A673 (cell line): ENCODE data around the gene ETAA1. TPM values are rescaled to one million over a fixed set of nuclear protein-coding genes. Genes with fewer than 3 reads are reported as not detected.
A peak's percentile ranks its signal among the peaks of the same experiment; 100 is the strongest.

Experiments
- BruUV-seq: library from RNA; stranded (reverse); fragments of 400-500 nt; replicated peaks from 2 replicates; lab custom pipeline; 2021; lab: Mats Ljungman, UMichigan
- CTCF ChIA-PET: fragments of 300-600 bp; sonication (Branson Sonifier 250); formaldehyde crosslinking; loops from one replicate; lab custom pipeline; 2022; ENCODE audit warnings: antibody characterized with exemption; lab: Charles Lee
- POLR2A ChIA-PET: fragments of 300-600 bp; sonication (Branson Sonifier 250); formaldehyde crosslinking; loops from one replicate; lab custom pipeline; 2022; ENCODE audit warnings: antibody characterized with exemption; ENCODE audit not compliant: low non-redundant PET; lab: Charles Lee
- DNase-seq: peaks from one replicate; pipeline ENCODE4 v3.0.0-alpha.2; 2015; ENCODE audit warnings: low spot score
- H3K27ac ChIP-seq: fragments of 200-600 bp; sonication (generic); 2 replicates; pipeline ENCODE4 v1.5.1; 2016; ENCODE audit warnings: mixed run types, low read depth, mild to moderate bottlenecking, mixed read lengths, antibody characterized with exemption, low read length; ENCODE audit not compliant: poor library complexity, severe bottlenecking
- H3K27me3 ChIP-seq: fragments of 200-600 bp; sonication (generic); replicated peaks from 2 replicates; pipeline ENCODE4 v1.6.1; 2017; ENCODE audit warnings: mixed run types, low read depth, mild to moderate bottlenecking, mixed read lengths, antibody characterized with exemption, low read length; ENCODE audit not compliant: insufficient read depth, poor library complexity
- H3K36me3 ChIP-seq: fragments of 200-600 bp; sonication (generic); 2 replicates; pipeline ENCODE4 v1.6.1; 2016; ENCODE audit warnings: mixed run types, mild to moderate bottlenecking, mixed read lengths, antibody characterized with exemption, low read length; ENCODE audit not compliant: insufficient read depth, poor library complexity, severe bottlenecking
- H3K4me1 ChIP-seq: fragments of 200-600 bp; sonication (generic); 2 replicates; pipeline ENCODE4 v1.6.1; 2017; ENCODE audit warnings: mixed run types, mild to moderate bottlenecking, mixed read lengths, antibody characterized with exemption, low read length; ENCODE audit not compliant: insufficient read depth, poor library complexity, severe bottlenecking
- H3K4me3 ChIP-seq: fragments of 200-600 bp; sonication (generic); 2 replicates; pipeline ENCODE4 v1.5.1; 2016; ENCODE audit warnings: low read depth, mixed run types, mild to moderate bottlenecking, mixed read lengths, low read length; ENCODE audit not compliant: poor library complexity, severe bottlenecking
- H3K9me3 ChIP-seq: fragments of 200-600 bp; sonication (generic); 2 replicates; pipeline ENCODE4 v1.6.1; 2016; ENCODE audit warnings: mixed run types, low read depth, mild to moderate bottlenecking, mixed read lengths, antibody characterized with exemption, low read length; ENCODE audit not compliant: poor library complexity, severe bottlenecking
- EZH2 ChIP-seq: fragments of 200-600 bp; sonication (generic); IDR thresholded peaks from 2 replicates; pipeline ENCODE4 v1.6.1; 2017; ENCODE audit warnings: borderline replicate concordance, low read depth, mild to moderate bottlenecking, mixed read lengths, antibody characterized with exemption, low read length; ENCODE audit not compliant: poor library complexity, severe bottlenecking
- intact Hi-C: fragments of 100-400 bp; cut with micrococcal nuclease; formaldehyde crosslinking; loops from one replicate; pipeline ENCODE4 v1.10.0; 2022; ENCODE audit not compliant: unreplicated experiment
- total RNA-seq: library from RNA; stranded (reverse); gene quantifications from 2 replicates; pipeline ENCODE4 v1.2.3, GENCODE V29; 2021
- TF ChIP-seq, protein P1 (sequence below): fragments of 300-800, 200-600 bp; sonication (generic); conservative IDR thresholded peaks from 2 replicates; pipeline ENCODE4 v1.5.1; 2017; ENCODE audit warnings: low read depth, mild to moderate bottlenecking, antibody characterized with exemption, low read length, moderate library complexity, mixed read lengths

ETAA1 gene
- total RNA-seq, 1 experiment from 2014 or later: 17.2 TPM

DNA sequence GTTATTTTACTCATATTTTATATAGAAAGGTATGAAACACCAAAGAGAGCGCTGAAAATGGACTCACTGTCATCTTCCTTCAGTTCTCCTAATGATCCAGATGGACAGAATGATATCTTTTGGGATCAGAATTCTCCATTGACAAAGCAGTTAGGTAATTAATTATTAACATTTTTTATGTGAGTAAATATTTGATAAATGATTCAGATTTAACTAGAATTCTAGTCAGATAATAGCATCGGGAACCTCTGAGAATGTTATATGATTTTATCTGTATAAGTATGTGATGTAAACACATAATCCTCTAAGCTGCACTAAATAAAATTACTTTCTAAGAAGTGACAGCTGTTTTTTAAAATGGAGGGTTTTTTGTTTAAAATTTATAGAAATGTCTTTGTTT, 2.0 kb downstream of the ETAA1 start:
- intact Hi-C loops: loop anchor here (5.0 kb wide), 1 partner anchor 822 kb away; no protein-coding TSS in a partner anchor
- CTCF ChIA-PET: no interaction called here

DNA sequence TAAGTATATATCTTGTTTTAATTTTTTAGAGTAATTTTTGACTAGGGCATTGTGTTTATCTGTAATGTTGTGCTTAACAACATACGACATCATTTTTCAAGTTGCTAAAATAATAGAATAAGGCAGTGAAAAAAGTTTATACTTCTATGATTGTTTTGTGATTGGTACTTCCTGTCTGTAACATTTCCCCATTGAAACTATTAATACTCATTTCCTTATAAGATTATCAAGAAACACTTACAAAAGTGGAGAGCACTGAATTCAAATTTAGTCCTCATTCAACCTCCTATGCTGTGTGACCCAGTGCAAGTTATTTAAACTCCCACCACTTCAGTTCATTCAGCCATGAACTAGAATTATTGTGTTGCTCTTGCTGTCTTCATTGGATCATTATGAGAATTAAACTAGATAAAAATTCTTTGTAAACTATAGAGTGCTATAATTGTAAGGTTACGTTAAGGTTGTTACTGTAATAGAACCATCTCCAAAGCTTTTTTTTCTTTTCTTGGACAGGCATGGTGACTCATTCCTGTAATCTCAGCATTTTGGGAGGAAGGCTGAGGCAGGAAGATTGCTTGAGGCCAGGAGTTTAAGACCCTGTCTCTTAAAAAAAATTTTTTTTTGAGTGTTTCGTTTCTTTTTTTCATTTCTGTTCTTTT, 2.8 kb downstream of the ETAA1 start:
- no peak overlapping the region for H3K27ac ChIP-seq
- POLR2A ChIA-PET: no interaction called here
- peaks cover 23% of the 10 kb centered on the region for H3K4me1 ChIP-seq
- TF ChIP-seq EZH2: no peak
- TF ChIP-seq, protein P1, sequence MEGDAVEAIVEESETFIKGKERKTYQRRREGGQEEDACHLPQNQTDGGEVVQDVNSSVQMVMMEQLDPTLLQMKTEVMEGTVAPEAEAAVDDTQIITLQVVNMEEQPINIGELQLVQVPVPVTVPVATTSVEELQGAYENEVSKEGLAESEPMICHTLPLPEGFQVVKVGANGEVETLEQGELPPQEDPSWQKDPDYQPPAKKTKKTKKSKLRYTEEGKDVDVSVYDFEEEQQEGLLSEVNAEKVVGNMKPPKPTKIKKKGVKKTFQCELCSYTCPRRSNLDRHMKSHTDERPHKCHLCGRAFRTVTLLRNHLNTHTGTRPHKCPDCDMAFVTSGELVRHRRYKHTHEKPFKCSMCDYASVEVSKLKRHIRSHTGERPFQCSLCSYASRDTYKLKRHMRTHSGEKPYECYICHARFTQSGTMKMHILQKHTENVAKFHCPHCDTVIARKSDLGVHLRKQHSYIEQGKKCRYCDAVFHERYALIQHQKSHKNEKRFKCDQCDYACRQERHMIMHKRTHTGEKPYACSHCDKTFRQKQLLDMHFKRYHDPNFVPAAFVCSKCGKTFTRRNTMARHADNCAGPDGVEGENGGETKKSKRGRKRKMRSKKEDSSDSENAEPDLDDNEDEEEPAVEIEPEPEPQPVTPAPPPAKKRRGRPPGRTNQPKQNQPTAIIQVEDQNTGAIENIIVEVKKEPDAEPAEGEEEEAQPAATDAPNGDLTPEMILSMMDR: no peak
- H3K4me3 ChIP-seq: no peak overlapping the region
- no TSS peak for BruUV-seq
- no peaks in the 10 kb centered on the region for H3K9me3 ChIP-seq
- no peaks in the 10 kb centered on the region for H3K27me3 ChIP-seq
- H3K36me3 ChIP-seq: peaks cover 39% of the 10 kb centered on the region
- DNase-seq: peak; percentile 54
- intact Hi-C loops: loop anchor here (5.0 kb wide), 1 partner anchor 823 kb away; no protein-coding TSS in a partner anchor
- CTCF ChIA-PET: no interaction called here

More for the DNA sequence above, 2.0 kb downstream of the ETAA1 start:
- TF ChIP-seq, protein P1: no peak
- no peak for TF ChIP-seq EZH2
- POLR2A ChIA-PET: no interaction called here
- BruUV-seq: no TSS peak
- Histone ChIP-seq H3K36me3 (peaks cover 31% of the 10 kb centered on the region), H3K27me3 (no peaks in the 10 kb centered on the region), H3K27ac (no peak overlapping the region), H3K4me1 (peaks cover 23% of the 10 kb centered on the region), H3K4me3 (no peak overlapping the region), H3K9me3 (no peaks in the 10 kb centered on the region)
- DNase-seq: no peak

DNA sequence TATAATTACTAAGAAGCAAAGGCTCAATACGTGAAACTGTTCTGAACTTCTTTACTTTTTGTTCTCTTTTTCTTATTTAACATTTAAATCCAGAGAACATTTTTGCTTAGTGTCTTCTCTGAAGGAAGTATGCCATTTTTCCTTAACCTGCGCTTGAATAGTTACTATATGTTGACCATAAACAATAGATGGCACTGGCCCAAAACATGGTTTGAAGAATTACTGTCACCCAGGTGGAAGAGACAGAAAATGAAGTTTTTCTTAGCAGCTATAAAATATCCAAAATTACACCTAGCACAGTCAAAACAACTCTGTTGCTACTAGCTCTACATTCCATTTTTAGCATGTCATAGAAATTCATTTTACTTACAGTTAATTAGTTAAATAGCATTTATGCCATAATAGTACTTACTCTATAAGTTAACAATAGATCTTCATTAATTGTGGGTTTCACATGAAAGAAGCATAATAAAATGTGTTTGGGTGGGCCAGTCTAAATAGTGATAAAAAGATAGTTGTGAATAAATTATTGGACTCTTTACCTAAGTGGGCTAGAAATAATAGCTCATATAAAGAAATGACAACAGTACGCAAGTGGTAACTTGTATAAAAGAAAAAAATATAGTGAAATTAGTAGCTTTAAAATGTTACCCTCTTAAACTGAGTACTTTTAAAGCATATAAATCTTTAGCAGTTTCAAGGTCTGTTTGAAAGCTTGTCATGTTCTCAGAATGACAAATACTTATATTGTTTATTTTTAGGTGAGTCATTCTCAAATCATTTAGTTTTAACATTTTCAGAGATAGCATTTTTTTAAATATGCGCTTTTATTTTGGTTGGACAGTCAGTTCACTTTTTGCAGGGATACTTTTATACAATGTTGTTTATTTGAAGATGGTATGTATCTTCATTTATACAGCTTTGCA, 3.7 kb downstream of the ETAA1 start:
- POLR2A ChIA-PET: no interaction called here

More for the DNA sequence above, 3.7 kb downstream of the ETAA1 start:
- peaks cover 23% of the 10 kb centered on the region for H3K4me1 ChIP-seq
- H3K27me3 ChIP-seq: no peaks in the 10 kb centered on the region
- no peaks in the 10 kb centered on the region for H3K9me3 ChIP-seq
- TF ChIP-seq, protein P1: no peak
- TF ChIP-seq EZH2: no peak
- DNase-seq: no peak
- intact Hi-C loops: no loop called here
- no peak overlapping the region for H3K27ac ChIP-seq
- no TSS peak for BruUV-seq
- H3K36me3 ChIP-seq: peaks cover 47% of the 10 kb centered on the region
- H3K4me3 ChIP-seq: no peak overlapping the region
- CTCF ChIA-PET: no interaction called here
